Measurements from ENCODE around the gene TRIP13. TPM values are rescaled to one million over a fixed set of nuclear protein-coding genes. Genes with fewer than 3 reads are reported as not detected.

Gene TRIP13
- total RNA-seq, 1 experiment from 2014 or later, result 21.4 TPM

DNA sequence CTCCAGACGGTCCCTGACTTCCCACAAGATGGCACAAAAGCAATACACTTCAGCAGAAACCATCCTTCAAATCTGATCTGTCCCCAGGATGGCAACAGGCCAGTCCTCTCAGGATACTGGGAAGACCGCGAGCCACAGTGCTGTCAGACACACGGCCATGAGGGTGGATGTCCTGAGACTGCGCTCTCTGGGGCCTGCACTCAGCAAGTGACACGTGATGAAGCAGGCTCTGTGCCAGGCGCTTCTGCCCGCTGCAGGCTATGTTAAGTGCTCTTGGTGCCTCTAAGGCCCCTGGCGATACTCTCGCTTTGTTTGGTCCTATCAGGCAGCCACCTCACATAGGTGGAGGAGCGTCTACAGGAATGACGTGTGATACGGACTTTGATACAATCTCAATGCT is 7.2 kb upstream of the TRIP13 start:
- BruUV-seq (replicated peaks), result no TSS peak
- ChIA-PET CTCF (interaction anchor here (0.6 kb wide), 1 partner anchor 367 kb away, joined by 3 read pairs; no protein-coding TSS in a partner anchor), POLR2A (no interaction called here)
- TF ChIP-seq, protein P1, sequence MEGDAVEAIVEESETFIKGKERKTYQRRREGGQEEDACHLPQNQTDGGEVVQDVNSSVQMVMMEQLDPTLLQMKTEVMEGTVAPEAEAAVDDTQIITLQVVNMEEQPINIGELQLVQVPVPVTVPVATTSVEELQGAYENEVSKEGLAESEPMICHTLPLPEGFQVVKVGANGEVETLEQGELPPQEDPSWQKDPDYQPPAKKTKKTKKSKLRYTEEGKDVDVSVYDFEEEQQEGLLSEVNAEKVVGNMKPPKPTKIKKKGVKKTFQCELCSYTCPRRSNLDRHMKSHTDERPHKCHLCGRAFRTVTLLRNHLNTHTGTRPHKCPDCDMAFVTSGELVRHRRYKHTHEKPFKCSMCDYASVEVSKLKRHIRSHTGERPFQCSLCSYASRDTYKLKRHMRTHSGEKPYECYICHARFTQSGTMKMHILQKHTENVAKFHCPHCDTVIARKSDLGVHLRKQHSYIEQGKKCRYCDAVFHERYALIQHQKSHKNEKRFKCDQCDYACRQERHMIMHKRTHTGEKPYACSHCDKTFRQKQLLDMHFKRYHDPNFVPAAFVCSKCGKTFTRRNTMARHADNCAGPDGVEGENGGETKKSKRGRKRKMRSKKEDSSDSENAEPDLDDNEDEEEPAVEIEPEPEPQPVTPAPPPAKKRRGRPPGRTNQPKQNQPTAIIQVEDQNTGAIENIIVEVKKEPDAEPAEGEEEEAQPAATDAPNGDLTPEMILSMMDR (IDR thresholded peaks at IDR 0.05; ENCODE audit: unreplicated experiment), result no peak
- Mint-ChIP-seq H3K36me3 (ENCODE audit: insufficient read depth, unreplicated experiment) (peaks cover 77% of the 10 kb centered on the region), H3K27me3 (ENCODE audit: insufficient read depth, unreplicated experiment) (no peaks in the 10 kb centered on the region), H3K4me3 (ENCODE audit: unreplicated experiment) (no peak overlapping the region), H3K9me3 (ENCODE audit: unreplicated experiment) (peaks cover 5% of the 10 kb centered on the region), H3K4me1 (ENCODE audit: insufficient read depth, unreplicated experiment) (no peaks in the 10 kb centered on the region), H3K27ac (ENCODE audit: low read depth, unreplicated experiment) (no peak overlapping the region)
- intact Hi-C loops (cut with micrococcal nuclease), result no loop called here
- DNase-seq (ENCODE audit: unreplicated experiment), result no peak

DNA sequence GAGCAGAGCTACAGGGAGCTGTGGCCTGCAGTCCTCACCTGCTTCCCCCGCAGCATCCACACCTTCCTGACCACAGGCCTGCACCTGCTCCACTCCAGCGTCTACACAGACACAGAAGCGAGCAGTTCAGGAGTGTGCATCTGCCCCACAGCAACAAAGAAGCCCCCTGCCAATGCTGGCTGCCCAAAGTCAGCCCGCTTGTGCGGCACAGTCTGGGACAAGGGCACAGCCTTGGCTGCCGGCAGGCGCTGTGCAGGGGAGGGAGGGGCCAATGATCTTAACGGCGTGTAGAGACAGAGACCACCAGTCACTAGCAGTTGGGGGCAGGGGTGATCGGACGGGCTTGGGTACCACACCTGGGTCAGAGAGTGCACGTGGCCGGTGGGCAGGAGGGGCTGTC is 6.6 kb upstream of the TRIP13 start:
- DNase-seq (ENCODE audit: unreplicated experiment), result no peak
- Mint-ChIP-seq H3K27me3 (ENCODE audit: insufficient read depth, unreplicated experiment) (no peaks in the 10 kb centered on the region), H3K36me3 (ENCODE audit: insufficient read depth, unreplicated experiment) (peaks cover 76% of the 10 kb centered on the region), H3K4me1 (ENCODE audit: insufficient read depth, unreplicated experiment) (peaks cover 3% of the 10 kb centered on the region), H3K4me3 (ENCODE audit: unreplicated experiment) (no peak overlapping the region), H3K9me3 (ENCODE audit: unreplicated experiment) (peaks cover 5% of the 10 kb centered on the region), H3K27ac (ENCODE audit: low read depth, unreplicated experiment) (no peak overlapping the region)
- ChIA-PET CTCF (no interaction called here), POLR2A (no interaction called here)
- intact Hi-C loops (cut with micrococcal nuclease), result no loop called here
- TF ChIP-seq, protein P1 (IDR thresholded peaks at IDR 0.05; ENCODE audit: unreplicated experiment), result no peak
- no TSS peak for BruUV-seq (replicated peaks)

DNA sequence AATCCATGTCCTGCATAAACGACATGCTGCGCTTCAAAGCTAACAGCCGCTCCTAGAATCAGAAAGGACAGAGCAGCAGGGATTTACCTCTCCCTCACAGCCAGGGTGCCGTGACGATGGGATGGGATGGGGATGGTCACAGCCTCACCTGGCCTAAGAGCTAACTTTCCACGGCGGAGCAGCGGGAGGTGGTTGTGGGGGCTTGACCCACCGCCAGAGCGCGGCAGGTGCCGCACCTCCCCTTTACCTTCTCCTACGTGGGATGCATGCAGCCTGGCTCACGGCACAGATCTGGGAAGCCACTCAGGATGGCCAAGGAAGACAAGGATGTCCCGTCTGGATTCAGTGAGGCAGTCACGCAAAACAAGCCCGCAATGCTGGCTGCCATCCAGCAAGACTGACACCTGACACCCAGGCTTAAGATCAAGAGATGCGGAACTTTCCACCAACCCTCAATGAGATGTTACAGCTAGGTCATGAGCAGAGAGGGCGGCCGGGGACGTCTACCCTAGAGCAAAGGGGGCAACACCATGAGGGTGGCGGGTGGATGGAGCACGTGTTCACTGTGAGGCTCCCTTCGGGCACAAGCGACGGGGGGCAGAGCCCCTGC is 5.9 kb upstream of the TRIP13 start:
- peaks cover 71% of the 10 kb centered on the region for H3K36me3 Mint-ChIP-seq (ENCODE audit: insufficient read depth, unreplicated experiment)
- no TSS peak for BruUV-seq (replicated peaks)
- TF ChIP-seq, protein P1 (IDR thresholded peaks at IDR 0.05; ENCODE audit: unreplicated experiment), result no peak
- H3K27me3 Mint-ChIP-seq (ENCODE audit: insufficient read depth, unreplicated experiment), result no peaks in the 10 kb centered on the region
- no peak overlapping the region for H3K4me3 Mint-ChIP-seq (ENCODE audit: unreplicated experiment)
- POLR2A ChIA-PET, result no interaction called here
- CTCF ChIA-PET, result interaction anchor here (0.5 to 1.3 kb wide), 3 partner anchors 8 to 282 kb away, joined by 3 read pairs; no protein-coding TSS in a partner anchor
- intact Hi-C loops (cut with micrococcal nuclease), result no loop called here
- H3K4me1 Mint-ChIP-seq (ENCODE audit: insufficient read depth, unreplicated experiment), result peaks cover 11% of the 10 kb centered on the region
- no peak overlapping the region for H3K27ac Mint-ChIP-seq (ENCODE audit: low read depth, unreplicated experiment)
- DNase-seq (ENCODE audit: unreplicated experiment), result no peak
- H3K9me3 Mint-ChIP-seq (ENCODE audit: unreplicated experiment), result peaks cover 5% of the 10 kb centered on the region

DNA sequence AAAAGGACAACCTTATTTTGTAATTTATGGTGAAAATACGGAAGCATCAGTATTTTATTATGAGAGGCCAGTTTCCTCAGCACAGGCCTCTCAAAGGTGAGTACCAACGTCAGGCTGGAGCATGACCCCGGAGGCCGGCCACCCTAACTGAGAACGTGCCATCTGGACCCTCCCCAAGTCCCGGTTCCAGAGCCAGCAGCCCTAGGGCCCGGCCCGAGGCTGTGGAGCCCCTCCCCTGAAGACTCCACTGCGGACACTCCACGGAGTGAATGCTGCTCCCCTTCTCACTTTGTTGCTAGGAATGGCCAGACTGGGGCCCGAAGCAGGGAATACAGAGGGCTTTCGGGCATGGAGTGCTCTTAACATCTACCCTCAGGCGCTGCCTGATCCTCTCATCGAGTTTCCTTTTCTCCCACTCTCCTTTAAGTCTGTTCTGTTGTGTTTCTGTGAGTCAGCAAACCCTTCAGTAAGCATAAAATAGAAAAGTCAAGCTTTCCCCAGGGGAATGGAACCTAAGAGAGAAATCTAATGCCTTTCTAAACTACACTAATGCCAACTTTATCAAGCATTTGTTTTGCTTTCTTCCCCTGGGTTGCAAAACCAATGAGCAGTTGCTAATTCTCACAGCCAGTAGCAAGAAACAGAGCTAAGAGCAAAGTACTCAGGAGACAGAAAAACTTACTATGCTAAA is 4.6 kb upstream of the TRIP13 start:
- Mint-ChIP-seq H3K36me3 (ENCODE audit: insufficient read depth, unreplicated experiment) (peaks cover 61% of the 10 kb centered on the region), H3K4me3 (ENCODE audit: unreplicated experiment) (no peak overlapping the region), H3K27ac (ENCODE audit: low read depth, unreplicated experiment) (no peak overlapping the region), H3K4me1 (ENCODE audit: insufficient read depth, unreplicated experiment) (peaks cover 11% of the 10 kb centered on the region), H3K27me3 (ENCODE audit: insufficient read depth, unreplicated experiment) (no peaks in the 10 kb centered on the region), H3K9me3 (ENCODE audit: unreplicated experiment) (no peaks in the 10 kb centered on the region)
- no TSS peak for BruUV-seq (replicated peaks)
- intact Hi-C loops (cut with micrococcal nuclease), result no loop called here
- TF ChIP-seq, protein P1 (IDR thresholded peaks at IDR 0.05; ENCODE audit: unreplicated experiment), result no peak
- CTCF ChIA-PET, result no interaction called here
- POLR2A ChIA-PET, result no interaction called here
- no peak for DNase-seq (ENCODE audit: unreplicated experiment)

Measured in MCF 10A (cell line).